ENCODE results near the gene OR51B5. TPM values are rescaled to one million over a fixed set of nuclear protein-coding genes. Genes with fewer than 3 reads are reported as not detected.
A peak's percentile ranks its signal among the peaks of the same experiment; 100 is the strongest.

Gene OR51B5
- total and polyA plus RNA-seq, 10 of the 15 experiments (the other 5 are each of a cell fraction or from before 2014, with no cell fraction given), result 0.04 to 2.1 (median 0.17) TPM; not detected in 6

- no peak for FAIRE-seq
- in situ Hi-C loops (cut with MboI), result loop anchor here (25.0 kb wide), 1 partner anchor 1478 kb away; the partner anchor contains the start of gene STIM1
- no TSS peak for BruUV-seq (replicated peaks)
- no peaks in the 10 kb centered on the region for H4K20me1 ChIP-seq (ENCODE audit: control insufficient read depth, insufficient read depth)
- no peak overlapping the region for H3K9ac ChIP-seq (ENCODE audit: control insufficient read depth, insufficient read depth, low read length)
- H3K79me2 ChIP-seq (ENCODE audit: control insufficient read depth, insufficient read depth, low read length), result no peaks in the 10 kb centered on the region
- WGBS (ENCODE audit: insufficient coverage, insufficient replicate concordance, low lambda C conversion rate, missing lambda C conversion rate), result 87% methylated on average over 1 of the region's 1 CpG
- intact Hi-C loops (cut with micrococcal nuclease; ENCODE audit: unreplicated experiment), result no loop called here
- no peak for TF ChIP-seq HCFC1 (IDR thresholded peaks at IDR 0.05; ENCODE audit: low read length)
- TF ChIP-seq MAX (IDR thresholded peaks at IDR 0.05; ENCODE audit: low read depth, low read length), result no peak
- TF ChIP-seq MEF2A (IDR thresholded peaks at IDR 0.05; ENCODE audit: insufficient read depth, low read depth, low read length), result no peak
- TF ChIP-seq ETV6 (conservative IDR thresholded peaks at IDR 0.05 in 1 of 2, IDR thresholded peaks at IDR 0.05 in 1 of 2; ENCODE audit: borderline replicate concordance in 1 of 2, low read depth in 1 of 2), result no peak
- no peak for TF ChIP-seq SMC3 (IDR thresholded peaks at IDR 0.05; ENCODE audit: borderline replicate concordance, low read length)
- no peak for TF ChIP-seq POU2F2 (IDR thresholded peaks at IDR 0.05; ENCODE audit: borderline replicate concordance, low read depth, low read length)
- no peak for TF ChIP-seq STAT3 (IDR thresholded peaks at IDR 0.05; ENCODE audit: low read depth, low read length)
- TF ChIP-seq, protein P1, sequence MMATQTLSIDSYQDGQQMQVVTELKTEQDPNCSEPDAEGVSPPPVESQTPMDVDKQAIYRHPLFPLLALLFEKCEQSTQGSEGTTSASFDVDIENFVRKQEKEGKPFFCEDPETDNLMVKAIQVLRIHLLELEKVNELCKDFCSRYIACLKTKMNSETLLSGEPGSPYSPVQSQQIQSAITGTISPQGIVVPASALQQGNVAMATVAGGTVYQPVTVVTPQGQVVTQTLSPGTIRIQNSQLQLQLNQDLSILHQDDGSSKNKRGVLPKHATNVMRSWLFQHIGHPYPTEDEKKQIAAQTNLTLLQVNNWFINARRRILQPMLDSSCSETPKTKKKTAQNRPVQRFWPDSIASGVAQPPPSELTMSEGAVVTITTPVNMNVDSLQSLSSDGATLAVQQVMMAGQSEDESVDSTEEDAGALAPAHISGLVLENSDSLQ (IDR thresholded peaks at IDR 0.05), result no peak
- TF ChIP-seq RELA (IDR thresholded peaks at IDR 0.05; ENCODE audit: borderline replicate concordance, partially characterized antibody), result no peak
- no peak for TF ChIP-seq MEF2B (IDR thresholded peaks at IDR 0.05; ENCODE audit: partially characterized antibody, poor library complexity, severe bottlenecking)
- peak; percentile 40; the same call in 1 of the 2 replicates for TF ChIP-seq DPF2 (IDR thresholded peaks at IDR 0.05)
- no peak for TF ChIP-seq EZH2 (IDR thresholded peaks at IDR 0.05; ENCODE audit: borderline replicate concordance, control insufficient read depth, low read depth, low read length)
- TF ChIP-seq ASH2L (IDR thresholded peaks at IDR 0.05; ENCODE audit: borderline replicate concordance, low read depth), result no peak
- TF ChIP-seq SMARCA5 (IDR thresholded peaks at IDR 0.05), result no peak
- no peak for TF ChIP-seq ZNF384 (IDR thresholded peaks at IDR 0.05; ENCODE audit: borderline replicate concordance, low read depth, low read length)
- TF ChIP-seq EGR1 (IDR thresholded peaks at IDR 0.05; ENCODE audit: borderline replicate concordance in 1 of 2, low read depth in 2 of 2, low read length in 2 of 2), result no peak
- TF ChIP-seq MTA2 (IDR thresholded peaks at IDR 0.05; ENCODE audit: low read depth), result peak; percentile 45; the same call in 1 of the 2 replicates
- TF ChIP-seq CHD4 (IDR thresholded peaks at IDR 0.05), result no peak
- TF ChIP-seq NR2F1 (conservative IDR thresholded peaks at IDR 0.05), result no peak
- peak in 1 of 2 experiments; percentile 57; a peak in 2 of 4 replicates for TF ChIP-seq IKZF2 (IDR thresholded peaks at IDR 0.05)
- TF ChIP-seq EP300 (IDR thresholded peaks at IDR 0.05; ENCODE audit: borderline replicate concordance in 1 of 2, control insufficient read depth in 1 of 2, low read depth in 2 of 2, low read length in 2 of 2), result peak in 1 of 2 experiments; percentile 26; a peak in 1 of 4 replicates
- peak; percentile 74 for ATAC-seq
- no peak overlapping the region for H2AFZ ChIP-seq (ENCODE audit: control insufficient read depth, low read depth, low read length)
- H3K36me3 ChIP-seq (ENCODE audit: control insufficient read depth in 2 of 2, insufficient read depth in 2 of 2, low read length in 1 of 2), result no peaks in the 10 kb centered on the region
- SMC1A ChIA-PET (ENCODE audit: uncharacterized antibody, unreplicated experiment), result interaction anchor here (1.4 kb wide), 1 partner anchor 14 kb away, joined by 3 read pairs; no protein-coding TSS in a partner anchor
- DNase-seq (ENCODE audit: low read depth, low spot score), result peak; percentile 39
- H3K4me1 ChIP-seq (ENCODE audit: control insufficient read depth, insufficient read depth, low read length), result no peaks in the 10 kb centered on the region
- RAD21 ChIA-PET (ENCODE audit: unreplicated experiment), result no interaction called here
- H3K9me3 ChIP-seq (replicated peaks; ENCODE audit: control insufficient read depth, insufficient read depth, low read length), result no peaks in the 10 kb centered on the region
- CTCF ChIA-PET, result no interaction called here
- no peak overlapping the region for H3K27ac ChIP-seq (ENCODE audit: control insufficient read depth, insufficient read depth)
- H3K4me2 ChIP-seq (ENCODE audit: control insufficient read depth, insufficient read depth), result no peak overlapping the region
- H3K27me3 ChIP-seq (replicated peaks in 1 of 2; ENCODE audit: control insufficient read depth in 2 of 2, insufficient read depth in 2 of 2, low read length in 1 of 2), result no peaks in the 10 kb centered on the region
- POLR2A ChIA-PET, result no interaction called here
- H3K4me3 ChIP-seq, result no peak overlapping the region
Measured at GRCh38 chr11:5339771-5340322, 3.5 kb downstream of the OR51B5 start.

Data from GM12878 (cell line).